Ascending aorta (tissue), 2 donors: ENCODE measurements around the gene LYPD3. TPM values are rescaled to one million over a fixed set of nuclear protein-coding genes. Genes with fewer than 3 reads are reported as not detected.

ENCODE experiments used
- DNase-seq, 2 donors: peaks; one replicate each; pipeline ENCODE4 v3.0.0-alpha.2; 2019; ENCODE audit warnings: low spot score in 2 of 2
- H3K27ac ChIP-seq, 2 donors: fragments of 200-600 bp; sonication (generic); one replicate each; pipeline ENCODE4 v1.5.1; 2016 to 2017; ENCODE audit warnings: mild to moderate bottlenecking in 1 of 2
- H3K27me3 ChIP-seq: fragments of 200-600 bp; sonication (generic); one replicate; pipeline ENCODE4 v1.5.1; 2017
- H3K36me3 ChIP-seq, 2 donors: fragments of 200-600 bp; sonication (generic); one replicate each; pipeline ENCODE4 v1.5.1; 2016
- H3K4me1 ChIP-seq, 2 donors: fragments of 200-600 bp; sonication (generic); one replicate each; pipeline ENCODE4 v1.5.1; 2016 to 2017; ENCODE audit warnings: mild to moderate bottlenecking in 1 of 2
- H3K4me3 ChIP-seq, 2 donors: fragments of 200-600 bp; sonication (generic); one replicate each; pipeline ENCODE4 v1.5.1; 2016 to 2017; ENCODE audit warnings: mild to moderate bottlenecking in 1 of 2
- H3K9me3 ChIP-seq, 2 donors: fragments of 200-600 bp; sonication (generic); one replicate each; pipeline ENCODE4 v1.5.1; 2016
- intact Hi-C: fragments of 100-400 bp; cut with DNase I; formaldehyde crosslinking; loops from one replicate; pipeline ENCODE4 v1.15.1; 2023
- total RNA-seq: library from RNA; depleted of rRNA; stranded (reverse); fragments of >200 nt; gene quantifications from one replicate; pipeline ENCODE4 v1.1.0, GENCODE V29; 2016
- TF ChIP-seq, protein P1 (sequence below), 3 experiments: fragments of 200-600 bp in 2 of 3; fragments of 450-650 bp in 1 of 3; sonication (generic) in 2 of 3; IDR thresholded peaks; one replicate each; pipeline ENCODE4 v1.5.1; 2016 to 2019; ENCODE audit warnings: antibody characterized with exemption in 3 of 3, mild to moderate bottlenecking in 1 of 3, moderate library complexity in 1 of 3

LYPD3 gene
- total RNA-seq, 1 donor from 2014 or later: not detected

DNA sequence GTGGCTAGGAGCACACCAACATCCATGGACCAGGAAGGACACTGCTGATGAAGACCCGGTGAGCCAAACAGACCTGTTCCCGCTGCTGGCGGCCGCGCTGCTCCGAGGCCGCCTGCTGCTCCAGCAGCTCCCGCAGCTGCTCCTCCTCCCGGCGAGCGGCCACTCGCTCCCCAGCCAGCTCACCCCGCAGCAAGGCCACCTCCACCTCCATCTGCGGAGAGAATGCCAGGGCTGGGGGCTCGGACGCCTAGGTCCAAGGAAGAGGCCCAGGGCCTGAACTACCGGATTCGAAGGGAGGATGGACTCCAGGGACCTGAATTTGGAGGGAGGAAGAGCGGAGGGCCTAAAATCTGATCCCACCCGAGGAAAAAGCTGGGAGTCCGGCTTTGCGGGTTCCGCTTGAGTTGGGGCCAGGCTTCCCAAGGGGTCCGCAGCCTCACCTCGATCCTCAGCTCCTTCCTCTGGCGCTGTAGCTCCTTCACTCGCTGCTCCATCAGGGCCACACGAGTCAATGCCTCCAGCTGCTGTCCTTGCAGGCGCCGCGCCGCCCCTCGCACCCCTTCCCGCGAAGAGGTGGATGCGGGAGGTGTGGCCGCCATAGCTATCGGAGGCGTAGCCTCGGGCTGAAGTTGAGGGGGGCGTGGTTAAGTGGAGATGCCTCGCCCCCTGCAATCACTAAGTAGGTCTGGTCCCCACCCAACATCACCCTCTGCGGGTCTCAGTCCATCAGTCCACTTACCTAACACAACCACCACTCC, 36.4 kb upstream of the LYPD3 start:
- no peaks in the 10 kb centered on the region for H3K9me3 ChIP-seq
- H3K4me3 ChIP-seq: no peak overlapping the region
- no peak overlapping the region for H3K27ac ChIP-seq
- DNase-seq: no peak
- H3K36me3 ChIP-seq: peaks cover 12% of the 10 kb centered on the region in 2 donors
- TF ChIP-seq, protein P1, sequence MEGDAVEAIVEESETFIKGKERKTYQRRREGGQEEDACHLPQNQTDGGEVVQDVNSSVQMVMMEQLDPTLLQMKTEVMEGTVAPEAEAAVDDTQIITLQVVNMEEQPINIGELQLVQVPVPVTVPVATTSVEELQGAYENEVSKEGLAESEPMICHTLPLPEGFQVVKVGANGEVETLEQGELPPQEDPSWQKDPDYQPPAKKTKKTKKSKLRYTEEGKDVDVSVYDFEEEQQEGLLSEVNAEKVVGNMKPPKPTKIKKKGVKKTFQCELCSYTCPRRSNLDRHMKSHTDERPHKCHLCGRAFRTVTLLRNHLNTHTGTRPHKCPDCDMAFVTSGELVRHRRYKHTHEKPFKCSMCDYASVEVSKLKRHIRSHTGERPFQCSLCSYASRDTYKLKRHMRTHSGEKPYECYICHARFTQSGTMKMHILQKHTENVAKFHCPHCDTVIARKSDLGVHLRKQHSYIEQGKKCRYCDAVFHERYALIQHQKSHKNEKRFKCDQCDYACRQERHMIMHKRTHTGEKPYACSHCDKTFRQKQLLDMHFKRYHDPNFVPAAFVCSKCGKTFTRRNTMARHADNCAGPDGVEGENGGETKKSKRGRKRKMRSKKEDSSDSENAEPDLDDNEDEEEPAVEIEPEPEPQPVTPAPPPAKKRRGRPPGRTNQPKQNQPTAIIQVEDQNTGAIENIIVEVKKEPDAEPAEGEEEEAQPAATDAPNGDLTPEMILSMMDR (IDR thresholded peaks at IDR 0.05): no peak
- H3K4me1 ChIP-seq: peaks cover 3 to 8% of the 10 kb centered on the region in 2 donors
- intact Hi-C loops: no loop called here
- H3K27me3 ChIP-seq: no peaks in the 10 kb centered on the region

- Histone ChIP-seq H3K4me3 (no peak overlapping the region), H3K36me3 (peaks cover 30 to 31% of the 10 kb centered on the region in 2 donors), H3K9me3 (no peaks in the 10 kb centered on the region), H3K27me3 (no peaks in the 10 kb centered on the region), H3K4me1 (peaks cover 0 to 3% of the 10 kb centered on the region in 2 donors), H3K27ac (no peak overlapping the region)
- DNase-seq: no peak
- TF ChIP-seq, protein P1 (IDR thresholded peaks at IDR 0.05): no peak
- intact Hi-C loops: no loop called here
Observed at GRCh38 chr19:43499042-43499441, 33.6 kb upstream of the LYPD3 start.

GRCh38 chr19:43498233-43498842, 32.9 kb upstream of the LYPD3 start:
- TF ChIP-seq, protein P1 (IDR thresholded peaks at IDR 0.05): no peak
- Histone ChIP-seq H3K9me3 (no peaks in the 10 kb centered on the region), H3K27me3 (no peaks in the 10 kb centered on the region), H3K27ac (no peak overlapping the region), H3K36me3 (peaks cover 30 to 31% of the 10 kb centered on the region in 2 donors), H3K4me3 (no peak overlapping the region), H3K4me1 (peaks cover 0 to 2% of the 10 kb centered on the region in 2 donors)
- intact Hi-C loops: no loop called here
- no peak for DNase-seq

GRCh38 chr19:43496960-43497359, 31.6 kb upstream of the LYPD3 start:
- Histone ChIP-seq H3K4me3 (no peak overlapping the region), H3K36me3 (peaks cover 30 to 31% of the 10 kb centered on the region in 2 donors), H3K9me3 (no peaks in the 10 kb centered on the region), H3K4me1 (no peaks in the 10 kb centered on the region), H3K27ac (no peak overlapping the region), H3K27me3 (no peaks in the 10 kb centered on the region)
- no peak for DNase-seq
- intact Hi-C loops: no loop called here
- TF ChIP-seq, protein P1 (IDR thresholded peaks at IDR 0.05): no peak

DNA sequence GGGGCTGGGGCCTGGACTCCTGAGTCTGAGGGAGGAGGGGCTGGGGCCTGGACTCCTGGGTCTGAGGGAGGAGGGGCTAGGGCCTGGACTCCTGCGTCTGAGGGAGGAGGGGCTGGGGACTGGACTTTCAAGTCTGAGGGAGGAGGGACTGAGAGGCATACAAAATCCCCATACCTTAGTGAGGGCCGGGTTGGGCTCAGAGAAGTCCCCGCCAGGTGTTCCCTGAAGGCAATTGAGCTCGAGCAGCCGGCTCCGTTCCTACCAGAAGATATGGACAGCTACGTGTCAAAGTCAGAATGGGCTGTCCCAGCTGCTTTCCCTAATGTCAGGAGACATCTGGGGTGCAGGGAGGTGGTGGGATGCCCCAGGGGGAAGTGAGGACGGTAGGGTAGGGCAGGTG, 29.7 kb upstream of the LYPD3 start:
- no peak for DNase-seq
- no peaks in the 10 kb centered on the region for H3K4me1 ChIP-seq
- intact Hi-C loops: no loop called here
- H3K27me3 ChIP-seq: no peaks in the 10 kb centered on the region
- TF ChIP-seq, protein P1 (IDR thresholded peaks at IDR 0.05): no peak
- H3K9me3 ChIP-seq: no peaks in the 10 kb centered on the region
- H3K27ac ChIP-seq: no peak overlapping the region
- H3K4me3 ChIP-seq: no peak overlapping the region
- H3K36me3 ChIP-seq: peaks cover 30 to 31% of the 10 kb centered on the region in 2 donors
